ENCODE results near the gene UBE2D3.

UBE2D3 gene

DNA sequence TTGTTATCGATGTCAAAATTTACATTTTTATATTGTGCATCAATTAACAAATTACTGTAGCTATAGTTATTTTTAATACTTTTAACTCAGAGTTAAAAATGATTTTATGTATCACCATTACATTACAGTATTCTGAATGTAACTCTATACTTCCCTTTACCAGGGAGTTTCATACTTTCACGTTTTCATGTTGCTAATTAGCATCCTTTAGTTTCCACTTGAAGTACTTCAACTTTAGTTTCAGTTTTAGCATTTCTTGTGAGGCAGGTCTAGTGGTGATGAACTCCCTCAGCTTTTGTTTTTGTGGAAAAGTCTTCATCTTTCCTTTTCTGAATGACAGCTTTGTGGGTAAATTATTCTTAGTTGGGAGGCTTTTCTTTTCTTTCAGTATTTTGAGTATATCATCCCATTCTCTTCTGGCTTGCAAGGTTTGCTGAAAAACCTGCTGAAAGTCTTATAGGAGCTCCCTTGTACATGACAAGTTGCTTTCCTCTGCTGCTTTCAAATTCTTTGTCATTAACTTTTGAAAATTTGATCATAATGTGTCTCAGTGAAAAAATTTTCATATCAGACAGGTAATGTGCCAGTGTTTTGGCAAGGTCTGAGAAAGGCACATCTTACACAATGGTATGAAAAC is 31.6 kb upstream of the UBE2D3 start:
- H3K9ac ChIP-seq (ENCODE audit: low read depth, low read length, poor library complexity, severe bottlenecking), result no peak overlapping the region
- H3F3A ChIP-seq (ENCODE audit: low read depth), result no peaks in the 10 kb centered on the region
- H3K4me2 ChIP-seq (ENCODE audit: low read depth, low read length, poor library complexity, severe bottlenecking), result no peak overlapping the region
- TF ChIP-seq, protein P1, sequence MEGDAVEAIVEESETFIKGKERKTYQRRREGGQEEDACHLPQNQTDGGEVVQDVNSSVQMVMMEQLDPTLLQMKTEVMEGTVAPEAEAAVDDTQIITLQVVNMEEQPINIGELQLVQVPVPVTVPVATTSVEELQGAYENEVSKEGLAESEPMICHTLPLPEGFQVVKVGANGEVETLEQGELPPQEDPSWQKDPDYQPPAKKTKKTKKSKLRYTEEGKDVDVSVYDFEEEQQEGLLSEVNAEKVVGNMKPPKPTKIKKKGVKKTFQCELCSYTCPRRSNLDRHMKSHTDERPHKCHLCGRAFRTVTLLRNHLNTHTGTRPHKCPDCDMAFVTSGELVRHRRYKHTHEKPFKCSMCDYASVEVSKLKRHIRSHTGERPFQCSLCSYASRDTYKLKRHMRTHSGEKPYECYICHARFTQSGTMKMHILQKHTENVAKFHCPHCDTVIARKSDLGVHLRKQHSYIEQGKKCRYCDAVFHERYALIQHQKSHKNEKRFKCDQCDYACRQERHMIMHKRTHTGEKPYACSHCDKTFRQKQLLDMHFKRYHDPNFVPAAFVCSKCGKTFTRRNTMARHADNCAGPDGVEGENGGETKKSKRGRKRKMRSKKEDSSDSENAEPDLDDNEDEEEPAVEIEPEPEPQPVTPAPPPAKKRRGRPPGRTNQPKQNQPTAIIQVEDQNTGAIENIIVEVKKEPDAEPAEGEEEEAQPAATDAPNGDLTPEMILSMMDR (conservative IDR thresholded peaks at IDR 0.05; ENCODE audit: low read length), result no peak
- no peak for TF ChIP-seq EZH2phosphoT487 (IDR thresholded peaks at IDR 0.05; ENCODE audit: borderline replicate concordance)
- no peaks in the 10 kb centered on the region for H3K27me3 ChIP-seq (ENCODE audit: insufficient read depth, low read length, poor library complexity, severe bottlenecking)
- H3K9me3 ChIP-seq (ENCODE audit: insufficient read depth, low read depth, low read length), result peaks cover 9% of the 10 kb centered on the region
- H3K79me2 ChIP-seq (ENCODE audit: insufficient read depth, low read length), result peaks cover 13% of the 10 kb centered on the region; the same call in 1 of the 2 replicates
- no peaks in the 10 kb centered on the region for H3K9me2 ChIP-seq (replicated peaks; ENCODE audit: low read depth, low read length)
- no peak overlapping the region for H2AFZ ChIP-seq (ENCODE audit: low read length)
- H3K4me3 ChIP-seq (ENCODE audit: low read length, poor library complexity, severe bottlenecking), result no peak overlapping the region
- no peaks in the 10 kb centered on the region for H3K36me3 ChIP-seq (ENCODE audit: insufficient read depth, low read length)
- peaks cover 1% of the 10 kb centered on the region for H3K4me1 ChIP-seq (ENCODE audit: insufficient read depth, low read length, poor library complexity, severe bottlenecking)
- peaks cover 1% of the 10 kb centered on the region for H4K20me1 ChIP-seq (ENCODE audit: insufficient read depth, low read length, poor library complexity, severe bottlenecking)

DNA sequence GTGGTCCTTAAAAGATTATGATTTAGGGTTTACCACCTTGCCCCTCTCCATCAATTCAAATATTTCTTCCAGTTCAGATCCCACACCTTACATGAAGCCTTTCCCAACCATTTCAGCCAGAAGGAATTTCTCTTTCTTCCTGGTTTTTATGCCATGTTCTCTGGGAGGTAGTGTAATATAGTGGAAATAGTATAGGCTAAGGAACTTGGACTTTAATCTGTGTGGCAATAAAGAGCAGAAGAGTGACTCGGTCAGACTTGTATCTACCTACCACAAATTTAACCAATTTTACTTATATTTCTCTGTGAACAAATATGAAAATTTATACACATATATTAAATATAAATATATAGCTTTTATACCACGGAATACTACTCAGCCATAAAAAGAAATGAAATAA is 23.0 kb upstream of the UBE2D3 start:
- Histone ChIP-seq H3K4me2 (ENCODE audit: low read depth, low read length, poor library complexity, severe bottlenecking) (no peak overlapping the region), H2AFZ (ENCODE audit: low read length) (no peak overlapping the region), H3K4me3 (ENCODE audit: low read length, poor library complexity, severe bottlenecking) (no peak overlapping the region), H4K20me1 (ENCODE audit: insufficient read depth, low read length, poor library complexity, severe bottlenecking) (no peaks in the 10 kb centered on the region), H3K9me3 (ENCODE audit: insufficient read depth, low read depth, low read length) (no peaks in the 10 kb centered on the region), H3K36me3 (ENCODE audit: insufficient read depth, low read length) (no peaks in the 10 kb centered on the region), H3K79me2 (ENCODE audit: insufficient read depth, low read length) (no peaks in the 10 kb centered on the region), H3K27me3 (ENCODE audit: insufficient read depth, low read length, poor library complexity, severe bottlenecking) (no peaks in the 10 kb centered on the region), H3K9me2 (replicated peaks; ENCODE audit: low read depth, low read length) (no peaks in the 10 kb centered on the region), H3K4me1 (ENCODE audit: insufficient read depth, low read length, poor library complexity, severe bottlenecking) (no peaks in the 10 kb centered on the region), H3F3A (ENCODE audit: low read depth) (no peaks in the 10 kb centered on the region), H3K9ac (ENCODE audit: low read depth, low read length, poor library complexity, severe bottlenecking) (no peak overlapping the region)
- TF ChIP-seq EZH2phosphoT487 (IDR thresholded peaks at IDR 0.05; ENCODE audit: borderline replicate concordance), result no peak
- TF ChIP-seq, protein P1 (conservative IDR thresholded peaks at IDR 0.05; ENCODE audit: low read length), result no peak

DNA sequence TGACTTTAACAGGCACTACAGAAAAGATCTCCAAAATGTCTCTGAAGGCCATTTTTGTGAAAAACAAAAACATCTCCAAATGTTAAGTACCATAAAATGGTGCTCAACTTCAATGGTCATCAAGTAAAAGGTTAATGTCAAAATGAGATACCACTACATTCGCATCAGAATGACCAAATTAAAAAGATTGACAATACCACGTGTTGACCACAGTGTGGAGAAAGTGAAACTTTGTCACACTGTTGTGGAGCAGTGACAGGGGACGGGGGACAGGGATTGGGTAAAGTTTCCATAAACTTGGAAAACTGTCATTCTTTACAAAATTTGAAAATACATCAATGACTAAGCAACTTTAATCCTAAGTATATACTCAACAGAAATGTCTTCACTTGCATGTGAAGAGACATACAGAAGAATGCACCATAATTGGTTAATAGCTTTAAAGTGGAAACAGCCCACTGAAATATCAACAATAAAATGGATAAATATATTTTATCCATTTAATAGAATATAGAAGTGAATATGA is 22.3 kb upstream of the UBE2D3 start:
- Histone ChIP-seq H3K79me2 (ENCODE audit: insufficient read depth, low read length) (no peaks in the 10 kb centered on the region), H4K20me1 (ENCODE audit: insufficient read depth, low read length, poor library complexity, severe bottlenecking) (no peaks in the 10 kb centered on the region), H3K9me3 (ENCODE audit: insufficient read depth, low read depth, low read length) (no peaks in the 10 kb centered on the region), H3F3A (ENCODE audit: low read depth) (no peaks in the 10 kb centered on the region), H2AFZ (ENCODE audit: low read length) (no peak overlapping the region), H3K36me3 (ENCODE audit: insufficient read depth, low read length) (no peaks in the 10 kb centered on the region), H3K27me3 (ENCODE audit: insufficient read depth, low read length, poor library complexity, severe bottlenecking) (no peaks in the 10 kb centered on the region), H3K9me2 (replicated peaks; ENCODE audit: low read depth, low read length) (no peaks in the 10 kb centered on the region), H3K4me2 (ENCODE audit: low read depth, low read length, poor library complexity, severe bottlenecking) (no peak overlapping the region), H3K9ac (ENCODE audit: low read depth, low read length, poor library complexity, severe bottlenecking) (no peak overlapping the region), H3K4me1 (ENCODE audit: insufficient read depth, low read length, poor library complexity, severe bottlenecking) (no peaks in the 10 kb centered on the region), H3K4me3 (ENCODE audit: low read length, poor library complexity, severe bottlenecking) (no peak overlapping the region)
- TF ChIP-seq, protein P1 (conservative IDR thresholded peaks at IDR 0.05; ENCODE audit: low read length), result no peak
- TF ChIP-seq EZH2phosphoT487 (IDR thresholded peaks at IDR 0.05; ENCODE audit: borderline replicate concordance), result no peak

Measured in Loucy (cell line).